ENCODE data around the gene ATXN1L.
"Not testable (repeated sequence)": the region's sequence is repeated elsewhere in the genome, so short reads cannot be mapped to it uniquely, and the experiment has no call there.

Gene ATXN1L

DNA sequence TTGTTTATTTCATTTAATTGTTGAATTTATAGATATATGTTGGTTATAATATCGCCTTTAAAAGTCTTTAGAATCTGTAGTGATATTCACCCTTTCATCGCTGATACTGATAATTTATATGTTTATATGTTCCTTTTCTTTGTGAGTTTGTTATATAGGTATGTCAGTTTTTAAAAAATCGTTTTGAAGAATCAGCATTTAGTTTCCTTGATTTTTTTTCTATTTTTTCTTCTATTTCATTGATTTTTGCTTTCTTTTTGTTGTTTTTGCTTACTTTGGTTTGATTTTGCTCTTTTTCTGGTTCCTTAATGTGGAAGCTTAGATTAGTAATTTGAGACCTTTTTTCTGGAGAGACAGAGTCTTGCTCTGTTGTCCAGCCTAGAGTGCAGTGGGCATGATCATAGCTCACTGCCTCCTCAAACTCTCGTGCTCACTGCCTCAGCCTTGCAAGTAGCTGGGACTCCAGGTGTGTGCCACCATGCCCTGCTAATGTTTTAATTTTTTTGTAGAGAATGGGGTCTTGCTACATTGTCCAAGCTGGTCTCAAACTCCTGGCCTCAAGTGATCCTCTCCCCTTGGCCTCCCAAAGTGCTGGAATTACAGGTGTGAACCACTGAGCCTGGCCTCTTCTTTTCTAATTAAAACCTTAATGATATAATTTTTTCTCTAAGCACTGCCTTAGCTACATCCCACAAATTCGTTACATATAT, 57.0 kb downstream of the ATXN1L start:
- DNase-seq: no peak
- in situ Hi-C loops (cut with HindIII; ENCODE audit: low pct_ligation_motif_present, low sequenced_read_pairs): no loop called here

DNA sequence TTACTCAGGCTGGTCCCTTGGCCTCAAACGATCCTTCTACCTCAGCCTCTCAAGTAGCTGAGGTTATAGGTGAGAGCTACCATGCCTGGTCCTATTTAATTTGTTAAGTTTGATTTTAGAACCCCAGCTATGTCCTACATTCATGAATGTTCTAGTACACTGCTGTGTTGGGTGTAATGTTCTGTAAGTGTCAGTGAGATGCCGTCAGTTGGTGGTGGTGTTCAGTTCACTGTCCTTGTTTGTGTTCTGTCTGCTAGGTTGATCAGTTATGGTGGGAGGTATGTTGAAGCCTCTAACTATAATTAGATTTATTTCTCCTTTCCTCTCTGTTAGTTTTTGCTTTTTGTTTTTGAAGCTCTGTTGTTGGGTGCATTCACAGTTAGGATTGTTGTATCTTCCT, 57.8 kb downstream of the ATXN1L start:
- DNase-seq: no peak
- Histone ChIP-seq H3K4me3 (ENCODE audit: low read depth, low read length) (no peak overlapping the region), H3K27me3 (replicated peaks) (no peaks in the 10 kb centered on the region), H3K27ac (no peak overlapping the region), H3K36me3 (replicated peaks) (no peaks in the 10 kb centered on the region)
- in situ Hi-C loops (cut with HindIII; ENCODE audit: low pct_ligation_motif_present, low sequenced_read_pairs): no loop called here
- TF ChIP-seq, protein P1, sequence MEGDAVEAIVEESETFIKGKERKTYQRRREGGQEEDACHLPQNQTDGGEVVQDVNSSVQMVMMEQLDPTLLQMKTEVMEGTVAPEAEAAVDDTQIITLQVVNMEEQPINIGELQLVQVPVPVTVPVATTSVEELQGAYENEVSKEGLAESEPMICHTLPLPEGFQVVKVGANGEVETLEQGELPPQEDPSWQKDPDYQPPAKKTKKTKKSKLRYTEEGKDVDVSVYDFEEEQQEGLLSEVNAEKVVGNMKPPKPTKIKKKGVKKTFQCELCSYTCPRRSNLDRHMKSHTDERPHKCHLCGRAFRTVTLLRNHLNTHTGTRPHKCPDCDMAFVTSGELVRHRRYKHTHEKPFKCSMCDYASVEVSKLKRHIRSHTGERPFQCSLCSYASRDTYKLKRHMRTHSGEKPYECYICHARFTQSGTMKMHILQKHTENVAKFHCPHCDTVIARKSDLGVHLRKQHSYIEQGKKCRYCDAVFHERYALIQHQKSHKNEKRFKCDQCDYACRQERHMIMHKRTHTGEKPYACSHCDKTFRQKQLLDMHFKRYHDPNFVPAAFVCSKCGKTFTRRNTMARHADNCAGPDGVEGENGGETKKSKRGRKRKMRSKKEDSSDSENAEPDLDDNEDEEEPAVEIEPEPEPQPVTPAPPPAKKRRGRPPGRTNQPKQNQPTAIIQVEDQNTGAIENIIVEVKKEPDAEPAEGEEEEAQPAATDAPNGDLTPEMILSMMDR (IDR thresholded peaks at IDR 0.05; ENCODE audit: low read depth, low read length, missing control alignments): no peak

More for the DNA sequence above, 57.0 kb downstream of the ATXN1L start:
- Histone ChIP-seq H3K36me3 (replicated peaks) (no peaks in the 10 kb centered on the region), H3K27me3 (replicated peaks) (no peaks in the 10 kb centered on the region), H3K27ac (no peak overlapping the region), H3K4me3 (ENCODE audit: low read depth, low read length) (no peak overlapping the region)
- TF ChIP-seq, protein P1 (IDR thresholded peaks at IDR 0.05; ENCODE audit: low read depth, low read length, missing control alignments): no peak

DNA sequence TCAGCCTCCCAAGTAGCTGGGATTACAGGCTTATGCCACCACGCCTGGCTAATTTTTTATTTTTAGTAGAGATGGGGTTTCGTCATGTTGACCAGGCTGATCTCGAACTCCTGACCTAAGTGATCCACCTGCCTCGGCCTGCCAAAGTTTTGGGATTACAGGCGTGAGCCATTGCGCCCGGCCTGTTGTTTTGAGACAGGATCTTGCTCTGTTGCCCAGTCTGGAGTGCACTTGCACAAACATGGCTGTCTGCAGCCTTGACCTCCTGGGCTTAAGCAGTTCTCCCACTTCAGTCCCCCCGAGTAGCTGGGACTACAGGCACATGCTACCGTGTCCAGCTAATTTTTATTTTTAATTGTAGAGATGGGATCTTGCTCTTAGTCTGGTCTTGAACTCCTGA, 58.5 kb downstream of the ATXN1L start:
- Histone ChIP-seq H3K36me3 (replicated peaks) (no peaks in the 10 kb centered on the region), H3K4me3 (ENCODE audit: low read depth, low read length) (no peak overlapping the region), H3K27me3 (replicated peaks) (no peaks in the 10 kb centered on the region), H3K27ac (no peak overlapping the region)
- in situ Hi-C loops (cut with HindIII; ENCODE audit: low pct_ligation_motif_present, low sequenced_read_pairs): no loop called here
- TF ChIP-seq, protein P1 (IDR thresholded peaks at IDR 0.05; ENCODE audit: low read depth, low read length, missing control alignments): no peak
- DNase-seq: no peak

DNA sequence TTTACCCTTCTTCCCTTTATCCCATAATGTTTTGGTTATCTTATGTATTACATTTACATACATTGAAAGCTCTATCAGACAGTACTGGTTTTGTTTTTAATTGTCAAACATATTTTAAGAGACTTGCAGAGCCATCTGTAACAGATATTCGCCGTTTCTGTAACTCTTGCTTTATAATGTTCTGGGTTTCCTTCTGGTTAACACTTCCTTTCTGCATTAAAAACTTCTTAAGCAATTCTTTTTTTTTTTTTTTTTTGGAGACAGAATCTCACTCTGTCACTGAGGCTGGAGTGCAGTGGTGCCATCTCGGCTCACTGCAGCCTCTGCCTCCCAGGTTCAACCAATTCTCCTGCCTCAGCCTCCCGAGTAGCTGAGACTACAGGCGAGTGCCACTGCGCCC, 60.0 kb downstream of the ATXN1L start:
- H3K27me3 ChIP-seq (replicated peaks); H3K4me3 ChIP-seq (ENCODE audit: low read depth, low read length); in situ Hi-C loops (cut with HindIII; ENCODE audit: low pct_ligation_motif_present, low sequenced_read_pairs); H3K27ac ChIP-seq; DNase-seq; H3K36me3 ChIP-seq (replicated peaks): not testable (repeated sequence)

Data from brain microvascular endothelial cell (primary cell).